CD4-positive, alpha-beta T cell treated with Interleukin-17A for 1 hour (primary cell): ENCODE measurements around the gene CLIP4.
A peak's percentile ranks its signal among the peaks of the same experiment; 100 is the strongest.

Experiments
- DNase-seq: peaks from one replicate; pipeline ENCODE4 v3.0.0-alpha.2; 2020

The CLIP4 gene

DNA sequence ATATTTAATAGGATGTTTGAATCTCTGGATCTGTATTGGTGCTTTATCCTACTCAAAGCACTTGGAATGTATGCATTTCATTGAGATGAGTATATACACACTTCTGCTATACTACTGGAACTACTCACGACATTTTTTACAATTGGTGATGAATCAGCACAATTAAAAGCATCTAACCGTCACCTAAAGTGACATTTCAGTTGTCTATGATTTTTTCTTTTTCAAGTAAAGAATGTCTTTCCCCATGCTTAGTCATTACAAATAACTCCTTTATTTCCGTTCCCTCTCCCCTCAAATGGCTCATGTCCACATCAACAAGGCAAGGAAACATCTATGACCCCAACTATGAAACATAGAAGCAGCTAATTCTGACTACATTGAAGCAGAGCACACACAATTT, 77.3 kb downstream of the CLIP4 start:
- no peak for DNase-seq

DNA sequence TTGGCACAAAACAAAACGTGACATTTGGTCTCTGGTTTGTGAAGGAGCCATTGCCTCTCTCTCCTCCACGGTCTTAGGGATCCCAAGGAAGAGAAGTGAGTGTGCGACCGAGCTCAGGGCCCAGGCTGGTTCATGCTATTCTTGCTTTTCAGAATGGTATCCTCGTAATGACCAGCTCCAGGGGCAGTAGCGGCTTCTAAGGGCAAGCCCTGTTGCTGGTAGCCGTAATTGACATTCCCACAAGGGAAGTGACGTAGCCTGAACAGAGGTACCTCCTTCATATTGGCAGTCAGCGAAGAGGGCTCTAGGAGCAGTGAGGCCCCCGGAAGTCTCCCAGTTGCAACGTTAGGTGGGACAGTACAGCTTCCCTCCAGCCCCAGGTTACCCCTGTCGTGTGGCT, 77.9 kb downstream of the CLIP4 start:
- DNase-seq, result no peak

DNA sequence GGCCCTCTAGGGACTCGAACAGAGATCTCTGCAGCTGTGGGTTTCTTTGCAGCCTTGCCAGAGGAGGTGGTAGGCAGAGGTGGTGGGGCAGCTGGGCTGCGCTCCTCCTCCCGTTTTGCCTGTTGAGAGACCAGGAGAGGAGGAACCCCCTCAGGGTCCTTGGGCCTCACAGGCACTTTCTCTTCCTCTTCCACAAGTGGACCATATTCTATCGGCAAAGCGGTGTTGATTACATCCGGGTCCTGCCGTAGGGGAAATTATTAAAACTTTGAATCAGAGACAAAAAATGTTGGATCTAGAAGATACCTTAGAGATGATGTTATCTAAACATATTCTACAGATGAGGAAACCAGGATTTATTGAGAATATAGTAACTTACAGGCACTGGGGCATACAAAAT, 78.5 kb downstream of the CLIP4 start:
- DNase-seq, result no peak

DNA sequence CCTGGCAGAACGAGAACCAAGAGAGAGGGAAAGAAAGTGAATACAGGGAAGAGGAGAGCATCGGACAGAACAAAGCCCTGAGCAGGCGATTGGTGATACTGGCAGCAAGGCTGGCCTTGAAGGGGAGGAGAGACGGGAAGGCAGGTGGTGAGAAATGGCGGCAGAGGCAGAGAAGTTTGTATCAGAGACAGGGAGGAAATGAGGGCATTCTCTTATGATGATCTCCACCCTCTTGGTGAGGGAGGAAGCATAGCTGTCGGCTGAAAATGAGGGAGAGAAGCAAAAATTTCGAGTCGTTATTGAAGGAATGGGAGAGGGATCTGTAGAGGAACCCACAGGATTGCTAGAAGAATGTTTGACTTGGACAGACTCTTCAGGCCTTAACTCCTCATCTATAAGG, 80.6 kb downstream of the CLIP4 start:
- no peak for DNase-seq

DNA sequence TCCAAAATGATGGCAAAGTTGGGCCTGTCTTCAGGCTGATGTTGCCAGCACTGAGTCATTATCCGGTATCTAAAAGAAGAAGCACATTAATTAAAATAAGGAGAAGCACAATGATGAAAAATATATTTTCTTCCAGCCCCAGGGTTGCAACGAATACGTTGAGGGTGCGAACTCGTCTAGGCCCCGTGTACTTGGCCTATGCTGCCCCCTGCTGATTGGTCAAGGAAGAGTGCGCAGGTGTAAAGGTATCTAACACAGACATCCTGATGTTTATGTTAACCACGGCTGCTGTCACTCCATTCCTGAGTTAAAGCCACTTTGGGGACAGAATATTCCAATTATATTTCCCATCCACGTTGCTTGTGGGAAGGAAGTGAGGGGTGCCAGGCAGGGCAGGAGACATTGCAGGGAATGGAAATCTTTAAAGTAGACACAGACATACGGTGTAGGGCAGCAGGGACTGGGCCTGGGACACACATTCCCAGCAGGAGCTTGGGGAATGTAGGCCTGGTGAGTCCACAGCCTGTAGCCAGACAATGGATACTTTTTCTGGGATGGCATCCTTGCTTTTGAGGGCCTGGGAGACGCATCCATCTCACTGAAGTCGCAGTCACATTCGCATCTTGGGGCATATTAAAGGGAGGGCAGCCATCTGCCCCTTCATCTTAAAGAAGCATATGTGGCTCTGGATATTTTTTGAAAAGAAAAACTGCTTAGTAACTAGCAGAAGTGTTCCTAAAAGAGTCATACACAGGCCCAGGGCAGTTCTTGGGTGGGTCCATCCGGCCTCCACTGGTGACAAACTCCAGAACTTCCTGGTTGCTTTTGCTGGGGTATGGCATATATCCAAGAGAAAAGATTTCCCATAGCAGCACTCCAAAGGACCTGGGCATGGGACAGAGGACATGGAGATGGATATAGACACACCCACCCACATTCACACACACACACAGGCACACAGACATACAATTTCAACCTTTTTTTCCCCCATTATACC, 81.9 kb downstream of the CLIP4 start:
- peak; percentile 78 for DNase-seq

DNA sequence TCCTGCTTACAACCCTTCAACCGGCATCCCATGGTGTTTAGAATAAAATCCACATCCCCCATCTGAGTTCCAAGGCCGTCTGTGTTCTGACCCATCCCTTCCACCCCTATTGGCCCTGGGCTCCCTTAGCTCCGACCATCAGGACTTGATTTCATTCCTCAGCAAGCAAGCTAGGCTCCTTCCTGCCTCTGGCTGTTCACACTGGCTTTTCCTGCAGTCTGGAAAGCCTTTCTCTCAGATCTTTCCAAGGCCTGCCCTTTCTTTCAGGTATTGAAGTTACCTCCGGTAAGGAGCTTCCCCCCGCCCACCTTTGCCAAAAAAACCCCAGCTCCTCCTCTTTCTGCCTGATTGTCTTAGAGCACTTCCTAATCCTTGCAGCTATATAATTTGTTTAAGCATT, 86.8 kb downstream of the CLIP4 start:
- DNase-seq, result no peak

DNA sequence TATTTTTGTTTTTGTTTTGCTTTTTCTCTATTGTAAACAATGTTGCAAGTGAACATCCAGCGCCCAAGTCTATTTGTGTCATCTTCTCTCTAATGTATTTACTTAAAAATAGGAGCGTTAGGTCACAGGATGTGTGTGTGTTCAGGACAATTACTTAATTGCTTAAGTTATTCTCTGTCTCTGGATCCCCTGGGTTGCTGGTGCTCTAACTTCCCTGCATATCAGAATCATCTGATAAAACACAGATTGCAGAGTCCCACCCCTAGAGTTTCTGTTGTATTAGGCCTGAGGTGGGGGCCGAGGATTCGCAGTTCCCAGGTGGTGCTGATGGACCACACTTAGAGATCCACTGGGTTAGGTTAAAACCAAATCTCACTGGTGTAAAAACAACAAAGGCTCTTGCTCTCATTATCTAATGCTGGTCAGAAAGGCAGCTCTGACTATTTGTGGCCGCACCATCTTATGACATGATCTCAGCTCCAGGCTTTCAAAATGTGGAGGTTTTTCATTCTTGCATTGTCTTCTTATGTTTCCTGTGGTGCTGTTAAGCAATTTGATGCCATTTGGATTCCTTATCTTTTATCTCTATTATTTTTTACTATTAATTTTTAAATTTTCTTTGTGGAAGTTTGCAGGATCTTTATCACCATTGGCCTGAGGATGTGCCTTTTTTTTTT, 87.7 kb downstream of the CLIP4 start:
- DNase-seq, result no peak

DNA sequence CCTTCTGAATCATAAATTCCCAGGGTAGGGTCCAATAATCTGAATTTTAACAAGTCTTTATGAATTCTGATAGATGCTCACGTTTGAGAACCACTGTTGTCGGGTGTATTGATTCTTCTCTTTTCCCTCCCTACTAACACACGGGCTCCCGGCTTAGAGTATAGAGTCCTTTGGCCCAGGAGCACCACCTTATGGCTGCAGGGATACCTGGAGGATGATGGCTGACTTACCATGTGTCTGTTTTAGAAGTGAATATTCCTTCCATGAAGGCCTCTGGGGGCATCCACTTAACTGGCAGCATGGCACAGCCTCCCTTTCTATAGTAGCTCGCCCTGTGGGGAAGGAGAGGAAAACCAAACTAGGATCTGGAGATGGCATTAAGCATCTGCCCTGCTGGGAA, 91.7 kb downstream of the CLIP4 start:
- no peak for DNase-seq

DNA sequence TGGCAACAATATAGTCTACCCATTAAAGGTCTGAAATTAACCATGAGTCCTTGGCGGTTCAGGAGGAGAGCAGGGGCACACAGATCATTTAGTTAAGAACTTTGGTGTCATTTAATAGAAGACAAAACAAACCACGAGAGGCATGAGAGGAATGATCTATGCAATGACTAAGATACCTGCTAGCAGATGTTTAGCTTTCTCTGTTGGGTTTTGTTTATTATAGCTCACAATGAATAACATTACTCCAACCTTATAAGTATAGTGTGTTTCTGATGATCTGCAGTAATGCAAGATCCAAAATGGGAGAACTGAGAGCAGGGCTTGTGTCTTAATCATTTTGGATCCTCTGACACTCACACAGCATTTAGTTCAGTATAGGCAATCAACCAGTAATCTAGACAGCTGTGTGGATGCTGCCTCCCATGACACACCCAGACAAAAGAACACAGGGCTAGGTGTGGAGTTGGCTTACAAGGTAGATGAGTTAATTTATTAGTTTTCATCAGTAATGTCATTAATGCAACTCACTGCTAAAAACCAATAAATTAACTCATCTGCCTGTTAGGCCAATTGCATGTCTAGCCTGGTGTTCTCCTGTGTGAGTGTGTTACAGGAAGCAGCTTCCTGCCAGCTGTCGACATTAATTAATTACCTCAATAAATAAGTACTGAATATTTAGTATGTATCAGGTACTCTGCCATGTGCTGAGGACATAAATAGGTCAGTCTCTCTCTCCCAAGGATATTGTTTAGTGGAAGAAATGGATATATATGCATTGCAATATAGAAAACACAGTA, 92.3 kb downstream of the CLIP4 start:
- no peak for DNase-seq

DNA sequence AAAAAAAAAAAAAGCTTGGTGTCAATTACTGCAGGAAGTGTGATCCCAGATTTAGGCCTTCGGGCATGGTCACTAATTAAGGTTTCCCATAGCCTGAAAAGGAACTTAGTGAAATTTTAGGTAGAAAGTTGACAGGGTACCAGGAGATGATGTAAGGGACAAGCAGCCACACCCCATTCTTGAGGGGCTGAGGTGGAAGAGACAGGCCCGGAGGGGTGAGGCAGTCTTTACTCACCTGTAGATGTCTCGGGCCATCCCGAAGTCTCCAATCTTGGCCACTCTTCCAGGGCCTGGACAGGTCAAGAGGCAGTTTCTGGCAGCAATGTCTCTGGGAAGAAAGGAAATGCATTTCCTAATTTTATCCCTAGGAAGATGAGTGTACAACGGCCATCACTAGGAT, 94.3 kb downstream of the CLIP4 start:
- no peak for DNase-seq

DNA sequence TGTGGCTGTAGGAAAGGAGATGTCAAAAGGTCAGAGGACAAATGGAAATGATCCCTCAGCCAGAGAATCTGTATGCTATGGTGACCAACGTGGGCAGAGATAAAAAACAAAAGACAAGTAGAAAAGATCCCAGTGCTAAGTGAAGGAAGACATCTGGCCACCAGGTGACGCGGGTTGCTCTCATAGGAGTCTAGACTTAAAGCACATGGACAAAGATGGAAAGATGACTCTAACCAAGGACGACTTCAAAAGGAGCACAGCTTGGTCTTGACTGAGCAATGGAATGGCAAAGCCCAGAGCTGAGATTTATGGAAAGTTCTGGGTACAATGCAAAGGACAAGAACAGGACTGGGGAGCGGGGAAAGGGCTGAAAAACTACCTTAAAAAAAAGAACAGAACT, 96.8 kb downstream of the CLIP4 start:
- no peak for DNase-seq

DNA sequence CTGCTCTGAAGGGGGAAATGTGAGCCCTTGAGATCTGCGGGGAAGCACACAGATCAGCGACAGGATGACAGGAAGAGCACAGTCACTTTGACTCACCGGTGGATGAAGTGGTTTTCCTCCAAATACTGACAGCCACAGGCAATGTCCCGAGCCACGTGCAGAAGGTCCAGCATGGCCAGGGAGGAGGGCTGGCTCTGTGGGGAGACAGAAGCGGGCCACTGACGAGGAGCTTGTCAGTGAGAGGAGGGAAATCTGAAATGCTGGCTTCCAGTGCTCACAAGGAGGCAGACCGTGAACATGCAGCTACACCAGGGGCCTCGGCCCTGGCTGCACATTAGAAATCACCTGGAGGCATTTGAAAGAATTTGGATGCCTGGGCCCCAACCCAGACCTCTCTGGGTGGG, 98.7 kb downstream of the CLIP4 start:
- DNase-seq, result no peak

DNA sequence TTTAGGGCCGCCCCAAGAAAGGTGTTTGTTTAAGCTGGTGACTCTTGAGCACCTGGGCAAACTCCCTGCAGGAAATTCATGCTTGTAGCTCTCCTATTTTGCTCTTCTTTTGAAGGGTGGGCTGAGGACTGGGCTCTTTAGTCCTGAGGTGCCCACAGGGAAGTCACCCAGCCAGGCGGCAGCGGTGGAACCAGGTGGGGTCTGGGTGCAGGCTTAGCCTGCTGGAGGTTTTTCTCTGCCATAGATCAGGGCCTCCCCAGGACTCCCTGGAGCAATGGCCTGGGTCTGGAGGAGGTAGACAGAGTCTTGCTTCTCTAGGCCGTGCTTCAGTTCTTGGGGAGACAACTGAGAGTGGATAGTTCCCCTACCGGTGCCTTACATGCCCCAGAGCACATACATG, 99.9 kb downstream of the CLIP4 start:
- DNase-seq, result no peak

DNA sequence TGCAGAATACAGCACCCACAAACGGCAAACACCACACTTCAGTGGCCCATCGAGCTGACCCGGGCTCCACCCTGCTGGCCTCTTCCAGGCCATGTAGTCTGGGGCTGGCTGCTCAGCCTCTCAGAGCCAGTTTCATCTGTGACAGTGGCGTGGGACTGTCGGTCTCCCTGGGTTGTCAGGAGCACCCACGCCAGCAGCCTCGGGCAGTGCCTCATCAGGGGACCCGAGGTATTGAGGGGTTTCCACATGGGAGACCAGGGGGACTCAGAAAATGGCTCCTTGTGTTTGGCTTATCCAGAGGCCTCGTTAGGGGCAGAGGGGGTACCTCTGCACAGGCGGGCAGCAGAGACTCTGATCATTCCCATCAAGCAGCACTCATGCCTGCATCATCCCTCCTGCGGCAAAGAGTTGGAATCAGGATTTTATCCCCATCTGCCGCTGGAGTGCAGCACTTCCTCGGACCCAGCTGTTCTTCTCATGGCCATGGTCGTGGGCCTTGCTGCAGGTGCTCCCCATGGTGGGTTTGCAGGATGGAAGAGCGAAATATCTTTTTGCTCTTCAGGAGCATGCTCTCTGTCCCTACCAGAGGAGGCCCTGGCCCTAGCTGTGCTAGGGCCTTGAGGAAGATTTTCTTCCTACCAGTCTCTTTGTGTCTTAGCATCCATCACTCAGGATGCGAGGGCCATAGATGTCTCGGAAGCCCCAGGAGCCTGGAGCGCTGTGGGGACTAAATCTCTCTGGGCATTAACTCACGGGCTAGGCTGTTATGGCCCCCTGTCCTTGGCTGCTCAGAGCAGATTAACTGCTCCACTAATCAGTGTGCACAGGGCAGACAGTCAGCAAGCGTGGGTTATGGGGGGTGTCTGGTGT, 100.8 kb downstream of the CLIP4 start:
- DNase-seq, result no peak

DNA sequence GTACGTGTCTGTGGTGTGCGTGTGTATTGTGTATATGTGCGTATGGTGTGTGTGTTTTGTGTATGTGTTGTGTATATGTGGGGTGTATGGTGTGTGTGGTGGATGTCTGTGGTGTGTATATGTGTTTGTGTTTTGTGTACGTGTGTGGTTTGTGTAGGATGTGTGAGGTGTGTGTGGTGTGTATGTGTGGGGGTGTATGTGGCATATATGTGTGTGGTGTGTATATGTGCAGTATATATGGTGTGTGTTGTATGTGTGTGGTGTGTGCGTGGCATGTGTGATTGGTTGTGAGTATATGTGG, 101.3 kb downstream of the CLIP4 start:
- DNase-seq, result no peak

DNA sequence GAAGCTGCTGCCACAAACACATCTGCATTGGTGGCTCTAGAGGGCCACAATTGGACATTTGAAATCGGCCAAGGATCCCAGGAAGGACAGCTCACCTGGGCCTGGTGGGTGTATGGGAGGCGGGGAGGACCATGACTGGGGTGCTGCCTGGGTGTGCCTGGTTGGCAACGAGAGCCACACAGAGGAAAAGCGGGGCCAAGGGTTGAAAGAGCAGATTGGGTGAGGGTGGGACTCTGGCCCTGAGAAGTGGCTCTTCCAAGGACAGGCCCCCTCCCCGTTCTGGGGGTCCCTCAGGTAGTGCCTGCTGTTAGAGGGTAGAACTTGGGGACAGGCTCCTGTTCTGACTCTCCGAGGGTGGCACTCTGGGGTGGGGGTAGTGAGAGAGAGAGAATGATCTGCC, 102.9 kb downstream of the CLIP4 start:
- no peak for DNase-seq

DNA sequence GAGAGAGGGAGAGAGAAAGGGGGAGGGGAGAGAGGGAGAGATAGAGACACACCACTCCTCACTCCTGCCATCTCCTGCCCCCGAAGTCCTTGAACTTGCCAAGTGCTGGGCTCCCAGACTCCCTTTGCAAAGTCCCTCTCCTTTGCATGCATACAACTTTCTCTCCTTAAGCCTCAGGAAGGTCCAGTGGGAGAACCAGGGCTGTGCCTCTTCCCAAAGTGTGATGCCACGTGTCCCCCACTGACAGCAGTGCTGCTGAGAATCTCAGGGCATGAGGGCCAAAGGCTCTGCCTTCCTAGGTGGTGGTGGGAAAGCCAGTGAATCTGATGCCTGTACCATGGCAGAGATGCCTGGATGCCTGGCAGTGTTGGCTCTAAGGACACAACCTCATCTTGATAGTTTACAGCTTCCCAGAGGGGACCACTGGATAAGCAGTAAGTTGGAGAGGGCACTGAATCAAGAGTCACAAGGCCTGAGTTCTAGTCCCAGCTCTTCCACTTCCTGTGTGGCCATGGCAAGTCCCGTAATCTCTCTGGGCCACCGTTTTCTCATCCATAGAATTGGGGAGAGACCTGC, 103.4 kb downstream of the CLIP4 start:
- DNase-seq, result no peak

DNA sequence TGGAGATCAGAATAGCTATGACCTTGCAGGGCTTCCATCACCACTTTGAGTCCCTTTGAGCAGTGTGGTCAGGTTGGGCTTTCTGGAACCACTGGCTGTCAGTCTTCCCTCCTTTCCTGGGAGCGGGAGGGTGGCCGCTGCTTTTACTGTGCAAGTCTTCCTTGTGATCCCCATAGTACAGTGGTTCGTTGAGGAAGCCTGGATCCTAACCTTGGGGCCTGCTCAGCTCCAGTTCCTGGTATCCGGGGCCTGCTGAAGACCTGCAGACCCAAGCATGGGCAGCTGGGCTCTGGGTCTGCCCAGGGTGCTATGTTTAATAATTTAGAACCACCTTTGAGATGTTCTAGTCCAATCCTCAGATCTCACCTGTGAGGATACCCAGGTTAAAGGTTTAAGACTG, 104.2 kb downstream of the CLIP4 start:
- DNase-seq, result no peak

DNA sequence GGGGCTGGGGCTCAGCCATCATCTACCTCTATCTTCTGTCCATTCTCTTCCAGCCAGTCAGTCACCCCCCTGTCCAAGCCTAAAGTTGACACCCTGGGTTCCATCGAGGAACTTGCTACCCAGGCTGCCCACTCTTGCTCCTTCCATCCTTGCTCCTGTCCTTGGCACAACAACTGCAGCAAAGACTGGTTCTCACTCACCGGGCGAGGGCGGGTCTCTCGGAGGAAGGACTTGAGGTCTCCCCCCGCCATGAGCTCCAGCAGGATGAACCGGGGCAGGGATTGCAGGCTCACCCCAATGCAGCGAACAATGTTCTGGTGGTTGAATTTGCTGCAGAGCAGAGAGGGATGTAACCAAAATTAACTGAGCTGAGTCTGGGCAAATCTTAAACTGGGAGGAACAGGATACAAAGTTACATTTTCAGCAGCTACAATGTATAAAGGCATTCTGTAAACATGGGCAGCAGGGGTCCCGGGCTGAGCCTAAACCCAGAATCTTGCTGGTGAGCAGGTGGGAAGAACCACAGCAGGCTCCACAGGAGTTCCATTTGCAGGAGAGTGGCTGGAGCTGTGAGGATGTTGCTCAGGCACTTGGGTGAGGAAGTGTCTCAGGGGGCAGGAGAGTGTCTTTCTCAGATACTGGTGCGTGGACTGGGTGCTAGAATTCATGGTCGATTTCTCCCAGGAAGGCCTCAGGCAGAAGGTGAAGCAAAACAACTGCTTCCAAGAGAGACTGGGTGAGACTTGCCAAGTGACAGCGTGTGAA, 105.5 kb downstream of the CLIP4 start:
- DNase-seq, result no peak

DNA sequence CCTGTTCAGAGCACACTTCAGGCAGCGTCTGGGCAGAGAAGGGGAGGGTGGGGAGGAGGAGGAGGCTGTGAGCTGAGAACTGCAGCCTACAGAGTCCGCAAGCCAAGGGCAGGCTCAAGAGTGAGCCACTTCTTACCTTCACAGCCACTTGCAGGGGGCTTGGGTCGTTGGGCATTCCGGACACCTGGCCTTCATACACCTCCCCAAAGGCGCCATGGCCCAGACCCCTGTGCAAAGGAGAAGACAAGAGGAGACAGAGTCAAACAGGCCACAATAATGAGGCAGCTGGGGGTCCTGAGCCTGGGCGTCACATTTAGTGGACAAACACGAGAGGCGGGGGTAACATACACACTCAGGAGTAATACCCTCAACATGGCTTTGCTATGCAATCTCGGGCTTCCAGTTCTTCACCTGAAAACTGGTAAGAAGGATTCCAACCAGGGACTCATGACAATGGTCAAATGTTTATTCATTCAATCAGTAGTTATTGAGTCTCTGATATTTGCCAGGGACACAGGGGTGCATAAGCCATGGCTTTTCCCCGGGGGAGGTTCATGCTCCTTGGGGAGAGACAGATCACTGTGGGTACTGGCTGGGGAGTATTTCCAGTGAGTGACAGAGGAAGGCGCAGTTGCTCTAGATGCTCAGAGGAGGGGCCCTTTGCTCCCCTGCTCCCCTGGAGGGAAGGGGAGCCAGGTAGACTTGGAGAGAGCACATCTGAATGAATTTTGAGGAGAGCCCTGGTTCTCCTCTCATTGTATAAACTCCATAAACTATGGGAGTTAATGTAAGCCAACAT, 107.4 kb downstream of the CLIP4 start:
- DNase-seq, result no peak

DNA sequence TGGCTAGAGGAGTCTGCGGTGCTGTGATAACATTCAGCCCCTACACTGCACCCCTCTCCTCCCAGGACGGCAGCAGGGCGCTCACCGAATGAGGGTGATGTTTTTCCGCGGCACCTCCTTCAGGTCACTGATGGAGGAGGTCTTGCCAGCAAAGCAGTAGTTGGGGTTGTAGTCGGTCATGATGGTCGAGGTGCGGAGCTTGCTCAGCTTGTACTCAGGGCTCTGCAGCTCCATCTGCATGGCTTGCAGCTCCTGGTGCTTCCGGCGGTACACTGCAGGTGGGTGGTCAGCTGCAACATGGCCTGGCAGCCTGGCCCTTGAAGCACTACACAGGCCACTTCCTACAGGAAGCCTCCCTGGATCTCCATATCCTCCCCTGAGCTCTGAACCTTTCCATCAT, 108.0 kb downstream of the CLIP4 start:
- DNase-seq, result no peak
